Activated T-cell treated with anti-CD3 and anti-CD28 coated beads, Interleukin-2, amount 50 U/mL, for 4 hours (primary cell): ENCODE results near the gene MAST2. TPM values are rescaled to one million over a fixed set of nuclear protein-coding genes. Genes with fewer than 3 reads are reported as not detected.

Experiments used
- ATAC-seq, 2 donors: fragments of 200-7000 bp; cut with Tn5 transposase; one replicate each; pipeline ENCODE4 v1.10.0; 2021
- DNase-seq: peaks from one replicate; pipeline ENCODE4 v3.0.0-alpha.2; 2020
- H3K27me3 Mint-ChIP-seq: one replicate; pipeline ENCODE4 v1.8.0; 2021; ENCODE audit warnings: low read depth, mixed read lengths
- H3K36me3 Mint-ChIP-seq: one replicate; pipeline ENCODE4 v1.8.0; 2022; ENCODE audit warnings: mixed read lengths; ENCODE audit not compliant: insufficient read depth
- H3K4me1 Mint-ChIP-seq: one replicate; pipeline ENCODE4 v1.8.0; 2021; ENCODE audit warnings: low read depth, mixed read lengths
- H3K4me3 Mint-ChIP-seq: one replicate; pipeline ENCODE4 v1.8.0; 2021; ENCODE audit warnings: mild to moderate bottlenecking, moderate library complexity, mixed read lengths
- H3K9me3 Mint-ChIP-seq: one replicate; pipeline ENCODE4 v1.8.0; 2021; ENCODE audit warnings: mixed read lengths
- total RNA-seq, 3 donors: library from RNA; stranded (reverse); gene quantifications; one replicate each; pipeline ENCODE4 v1.2.1, GENCODE V29; 2021

Gene MAST2
- total RNA-seq, 3 donors from 2014 or later = 15.7 to 19.3 (median 17.6) TPM

DNA sequence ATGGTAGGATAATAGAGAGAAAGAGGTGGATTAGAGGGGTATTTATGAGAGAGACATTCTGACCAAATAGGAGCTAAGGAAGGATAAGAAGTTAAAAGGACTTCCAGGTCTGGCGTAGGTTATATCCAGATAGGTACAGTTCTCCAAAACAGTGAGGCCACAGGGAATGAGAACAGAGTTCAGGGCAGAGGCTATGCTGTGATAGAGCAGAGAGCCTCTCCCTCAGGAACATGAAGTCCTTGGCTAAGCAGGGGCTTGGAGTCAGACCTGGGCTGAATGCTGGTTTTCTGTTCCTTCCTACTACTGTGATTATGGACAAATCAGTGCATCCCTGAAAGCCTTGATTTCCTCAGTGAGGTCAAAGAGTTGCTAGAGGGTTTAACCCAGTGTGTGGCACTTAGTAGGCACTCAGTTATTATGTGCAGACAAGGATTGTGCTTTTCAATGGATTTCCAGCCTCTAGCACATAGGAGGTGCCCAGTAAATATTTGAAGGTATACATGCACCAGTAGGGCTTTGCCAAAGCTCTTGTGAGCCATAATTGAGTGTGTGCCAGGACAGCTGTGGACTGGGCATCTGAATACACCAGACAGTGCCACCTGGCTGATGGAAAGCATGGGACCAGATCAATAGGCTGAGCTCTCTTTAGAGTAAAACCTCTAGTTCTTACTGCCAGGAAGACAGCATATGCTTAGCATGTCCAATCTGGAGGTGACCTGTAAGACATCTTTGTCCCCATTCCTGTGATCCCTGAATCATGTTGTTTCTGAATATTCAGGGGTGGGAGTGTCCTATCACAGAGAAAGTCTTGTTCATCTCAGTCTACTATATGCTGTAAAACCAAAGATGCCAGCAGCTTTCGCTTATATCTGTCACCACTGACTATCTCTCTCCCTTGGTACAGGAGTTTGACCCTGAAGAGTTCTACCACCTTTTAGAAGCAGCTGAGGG, 217.9 kb downstream of the MAST2 start:
- DNase-seq (no peak), ATAC-seq (no peak)
- Mint-ChIP-seq H3K4me1 (no peaks in the 10 kb centered on the region), H3K36me3 (peaks cover 10% of the 10 kb centered on the region), H3K27me3 (no peaks in the 10 kb centered on the region), H3K9me3 (no peaks in the 10 kb centered on the region), H3K4me3 (no peak overlapping the region)

DNA sequence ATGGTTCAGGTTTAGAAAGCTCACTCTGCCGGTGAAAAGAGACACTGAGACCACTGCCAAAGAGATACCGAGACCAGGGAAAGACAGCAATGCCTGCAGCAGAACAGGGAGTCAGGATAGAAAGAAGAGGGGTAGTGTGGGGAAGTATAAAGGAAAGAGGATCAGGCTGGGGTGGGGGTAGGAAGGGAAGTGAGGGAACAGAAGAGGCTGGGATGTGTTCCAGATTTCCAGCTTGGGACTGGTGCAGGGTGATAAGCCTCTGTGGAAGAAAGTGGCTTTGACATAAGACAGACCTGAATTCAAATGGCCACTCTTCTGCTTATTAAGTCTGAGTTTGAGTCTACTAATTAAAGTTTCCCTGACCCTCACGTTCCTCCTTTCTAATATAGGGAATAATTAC, 223.1 kb downstream of the MAST2 start:
- ATAC-seq (no peak), DNase-seq (no peak)
- Mint-ChIP-seq H3K27me3 (no peaks in the 10 kb centered on the region), H3K4me3 (no peak overlapping the region), H3K4me1 (no peaks in the 10 kb centered on the region), H3K36me3 (peaks cover 8% of the 10 kb centered on the region), H3K9me3 (no peaks in the 10 kb centered on the region)

DNA sequence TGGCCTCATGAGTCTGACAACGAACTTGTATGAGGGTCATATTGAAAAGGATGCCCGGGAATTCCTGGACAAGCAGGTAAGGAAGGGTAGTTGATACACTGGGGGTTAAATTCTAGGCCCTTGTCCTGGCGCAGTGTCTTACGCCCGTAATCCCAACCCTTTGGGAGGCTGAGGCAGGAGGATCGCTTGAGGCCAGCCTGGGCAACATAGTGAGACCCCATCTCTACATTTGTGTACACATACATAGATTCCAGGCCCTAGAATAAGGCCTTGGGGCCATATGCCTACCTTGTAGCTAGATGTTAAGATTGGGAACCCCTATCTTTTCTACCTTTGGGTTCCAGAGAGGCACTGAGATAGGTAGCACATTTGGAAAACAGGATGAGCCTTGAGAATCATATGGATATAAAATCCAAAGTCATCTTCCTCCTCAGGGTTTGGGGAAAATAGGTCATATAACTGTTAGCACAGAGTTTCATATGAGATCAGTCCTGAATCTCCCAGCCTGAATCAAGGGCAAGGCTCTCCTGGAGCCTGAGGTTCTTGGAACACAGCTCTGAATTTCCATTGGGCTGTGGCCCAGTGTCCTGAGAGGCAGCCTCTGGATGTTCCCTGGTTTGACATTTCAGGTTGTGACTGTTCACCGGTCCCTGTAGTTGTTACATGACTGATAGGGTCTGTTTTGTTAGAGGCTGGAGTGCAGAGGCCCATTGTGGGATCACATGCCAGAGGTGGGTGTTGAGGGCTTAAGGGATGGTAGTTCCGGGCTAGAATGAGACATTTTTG, 224.6 kb downstream of the MAST2 start:
- DNase-seq (no peak), ATAC-seq (no peak)
- H3K4me1 Mint-ChIP-seq = no peaks in the 10 kb centered on the region
- H3K9me3 Mint-ChIP-seq = no peaks in the 10 kb centered on the region
- peaks cover 8% of the 10 kb centered on the region for H3K36me3 Mint-ChIP-seq
- H3K27me3 Mint-ChIP-seq = no peaks in the 10 kb centered on the region
- no peak overlapping the region for H3K4me3 Mint-ChIP-seq

DNA sequence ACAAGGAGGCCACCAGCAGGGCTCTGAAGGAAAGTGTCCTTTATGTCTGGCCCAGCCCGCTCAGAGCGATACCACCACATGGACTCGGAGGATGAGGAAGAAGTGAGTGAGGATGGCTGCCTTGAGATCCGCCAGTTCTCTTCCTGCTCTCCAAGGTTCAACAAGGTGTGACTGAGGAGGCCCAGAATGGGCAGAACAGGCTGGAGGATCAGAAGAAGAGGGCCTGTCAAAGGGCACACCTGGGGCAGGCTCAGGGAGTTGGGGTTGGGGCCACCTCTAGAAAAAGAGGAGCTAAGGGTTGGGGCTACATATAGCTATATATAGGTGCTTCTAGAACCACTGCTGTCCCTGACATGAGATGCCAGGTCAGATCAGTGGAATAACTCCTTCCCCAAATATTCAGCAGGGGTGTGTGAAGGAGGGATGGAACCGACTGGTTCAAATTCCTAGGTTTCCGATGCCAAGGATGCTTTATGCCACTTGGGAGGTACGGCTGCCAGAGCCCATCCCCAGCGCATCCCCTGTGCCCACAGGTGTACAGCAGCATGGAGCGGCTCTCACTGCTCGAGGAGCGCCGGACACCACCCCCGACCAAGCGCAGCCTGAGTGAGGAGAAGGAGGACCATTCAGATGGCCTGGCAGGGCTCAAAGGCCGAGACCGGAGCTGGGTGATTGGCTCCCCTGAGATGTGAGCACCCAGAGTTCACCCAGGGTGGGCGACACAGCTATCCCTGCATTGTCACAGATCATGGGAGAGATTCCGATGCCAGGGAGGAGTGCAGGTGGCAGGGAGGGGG, 226.9 kb downstream of the MAST2 start:
- no peaks in the 10 kb centered on the region for H3K4me1 Mint-ChIP-seq
- no peaks in the 10 kb centered on the region for H3K9me3 Mint-ChIP-seq
- no peak for ATAC-seq

DNA sequence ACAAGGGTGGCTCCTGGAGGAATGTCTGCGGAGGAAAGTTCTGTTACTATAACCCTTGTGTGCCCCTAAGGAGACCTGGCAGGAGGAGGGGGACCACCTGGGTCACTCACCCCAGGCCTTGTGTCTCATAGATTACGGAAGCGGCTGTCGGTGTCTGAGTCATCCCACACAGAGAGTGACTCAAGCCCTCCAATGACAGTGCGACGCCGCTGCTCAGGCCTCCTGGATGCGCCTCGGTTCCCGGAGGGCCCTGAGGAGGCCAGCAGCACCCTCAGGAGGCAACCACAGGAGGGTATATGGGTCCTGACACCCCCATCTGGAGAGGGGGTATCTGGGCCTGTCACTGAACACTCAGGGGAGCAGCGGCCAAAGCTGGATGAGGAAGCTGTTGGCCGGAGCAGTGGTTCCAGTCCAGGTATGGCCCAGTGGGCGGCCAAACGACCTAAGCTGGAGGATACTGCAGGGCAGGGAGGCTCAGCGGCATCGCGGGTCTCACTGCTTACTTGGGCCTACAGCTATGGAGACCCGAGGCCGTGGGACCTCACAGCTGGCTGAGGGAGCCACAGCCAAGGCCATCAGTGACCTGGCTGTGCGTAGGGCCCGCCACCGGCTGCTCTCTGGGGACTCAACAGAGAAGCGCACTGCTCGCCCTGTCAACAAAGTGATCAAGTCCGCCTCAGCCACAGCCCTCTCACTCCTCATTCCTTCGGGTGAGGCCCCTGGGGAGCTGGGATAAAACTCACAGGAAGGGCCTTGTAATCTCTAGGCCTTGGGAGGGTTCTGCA, 227.7 kb downstream of the MAST2 start:
- Mint-ChIP-seq H3K9me3 (no peaks in the 10 kb centered on the region), H3K36me3 (no peaks in the 10 kb centered on the region), H3K4me1 (no peaks in the 10 kb centered on the region), H3K4me3 (no peak overlapping the region), H3K27me3 (no peaks in the 10 kb centered on the region)
- no peak for ATAC-seq
- no peak for DNase-seq

More for the DNA sequence above, 226.9 kb downstream of the MAST2 start:
- Mint-ChIP-seq H3K27me3 (no peaks in the 10 kb centered on the region), H3K36me3 (no peaks in the 10 kb centered on the region), H3K4me3 (no peak overlapping the region)
- DNase-seq = no peak

DNA sequence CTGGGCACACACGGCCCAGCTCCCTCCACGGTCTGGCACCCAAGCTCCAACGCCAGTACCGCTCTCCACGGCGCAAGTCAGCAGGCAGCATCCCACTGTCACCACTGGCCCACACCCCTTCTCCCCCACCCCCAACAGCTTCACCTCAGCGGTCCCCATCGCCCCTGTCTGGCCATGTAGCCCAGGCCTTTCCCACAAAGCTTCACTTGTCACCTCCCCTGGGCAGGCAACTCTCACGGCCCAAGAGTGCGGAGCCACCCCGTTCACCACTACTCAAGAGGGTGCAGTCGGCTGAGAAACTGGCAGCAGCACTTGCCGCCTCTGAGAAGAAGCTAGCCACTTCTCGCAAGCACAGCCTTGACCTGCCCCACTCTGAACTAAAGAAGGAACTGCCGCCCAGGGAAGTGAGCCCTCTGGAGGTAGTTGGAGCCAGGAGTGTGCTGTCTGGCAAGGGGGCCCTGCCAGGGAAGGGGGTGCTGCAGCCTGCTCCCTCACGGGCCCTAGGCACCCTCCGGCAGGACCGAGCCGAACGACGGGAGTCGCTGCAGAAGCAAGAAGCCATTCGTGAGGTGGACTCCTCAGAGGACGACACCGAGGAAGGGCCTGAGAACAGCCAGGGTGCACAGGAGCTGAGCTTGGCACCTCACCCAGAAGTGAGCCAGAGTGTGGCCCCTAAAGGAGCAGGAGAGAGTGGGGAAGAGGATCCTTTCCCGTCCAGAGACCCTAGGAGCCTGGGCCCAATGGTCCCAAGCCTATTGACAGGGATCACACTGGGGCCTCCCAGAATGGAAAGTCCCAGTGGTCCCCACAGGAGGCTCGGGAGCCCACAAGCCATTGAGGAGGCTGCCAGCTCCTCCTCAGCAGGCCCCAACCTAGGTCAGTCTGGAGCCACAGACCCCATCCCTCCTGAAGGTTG, 231.4 kb downstream of the MAST2 start:
- Mint-ChIP-seq H3K4me3 (no peak overlapping the region), H3K36me3 (no peaks in the 10 kb centered on the region), H3K27me3 (no peaks in the 10 kb centered on the region), H3K4me1 (no peaks in the 10 kb centered on the region), H3K9me3 (no peaks in the 10 kb centered on the region)
- ATAC-seq (no peak), DNase-seq (no peak)

DNA sequence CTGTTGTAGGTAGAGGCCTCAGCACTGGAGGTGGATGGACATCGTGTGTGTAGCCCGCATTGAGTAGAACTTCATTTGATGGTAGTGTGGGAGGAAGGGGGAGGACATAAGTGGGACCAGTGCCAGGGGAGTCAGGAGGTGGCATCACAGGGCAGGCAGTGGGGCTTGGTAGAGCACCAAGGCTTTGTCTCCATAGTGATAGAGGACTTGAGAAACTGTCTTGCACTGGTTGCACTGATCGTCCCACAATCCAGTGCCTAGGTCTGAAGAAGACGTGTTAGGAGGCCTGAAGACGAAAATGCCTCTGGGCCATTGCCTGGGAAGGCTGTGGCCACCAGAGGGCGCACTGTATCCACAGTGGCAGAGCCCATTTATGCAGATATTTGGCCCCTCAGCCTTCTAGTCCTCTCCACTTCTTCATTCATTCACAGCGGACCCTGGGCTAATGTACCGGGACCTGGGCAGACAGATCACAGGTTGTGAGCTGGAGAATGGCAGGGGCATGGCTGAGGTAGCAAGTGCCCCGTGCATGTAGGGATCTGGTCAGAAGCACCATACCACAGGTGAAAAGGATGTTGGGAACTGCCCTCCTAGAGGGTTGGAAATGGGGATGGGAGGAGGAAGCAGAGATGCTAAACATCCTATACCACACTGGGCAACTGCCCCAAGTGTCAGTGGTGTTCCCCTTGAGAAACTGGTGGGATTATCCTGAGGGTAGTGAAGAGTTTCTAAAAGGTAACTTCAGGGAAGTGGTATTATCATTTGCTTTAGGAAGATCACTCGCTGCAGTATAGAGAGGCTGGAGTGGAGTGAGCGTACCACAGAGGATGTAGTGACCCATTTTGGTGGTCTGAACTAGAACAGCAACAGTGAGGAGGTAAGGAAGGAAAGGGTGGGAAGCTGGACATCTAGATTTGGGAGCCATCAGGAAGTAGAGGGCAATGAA, 233.8 kb downstream of the MAST2 start:
- no peaks in the 10 kb centered on the region for H3K4me1 Mint-ChIP-seq
- no peaks in the 10 kb centered on the region for H3K36me3 Mint-ChIP-seq
- ATAC-seq (peak; percentile 82 to 85), DNase-seq (peak; percentile 88)
- H3K9me3 Mint-ChIP-seq = no peaks in the 10 kb centered on the region
- H3K27me3 Mint-ChIP-seq = no peaks in the 10 kb centered on the region
- H3K4me3 Mint-ChIP-seq = no peak overlapping the region

DNA sequence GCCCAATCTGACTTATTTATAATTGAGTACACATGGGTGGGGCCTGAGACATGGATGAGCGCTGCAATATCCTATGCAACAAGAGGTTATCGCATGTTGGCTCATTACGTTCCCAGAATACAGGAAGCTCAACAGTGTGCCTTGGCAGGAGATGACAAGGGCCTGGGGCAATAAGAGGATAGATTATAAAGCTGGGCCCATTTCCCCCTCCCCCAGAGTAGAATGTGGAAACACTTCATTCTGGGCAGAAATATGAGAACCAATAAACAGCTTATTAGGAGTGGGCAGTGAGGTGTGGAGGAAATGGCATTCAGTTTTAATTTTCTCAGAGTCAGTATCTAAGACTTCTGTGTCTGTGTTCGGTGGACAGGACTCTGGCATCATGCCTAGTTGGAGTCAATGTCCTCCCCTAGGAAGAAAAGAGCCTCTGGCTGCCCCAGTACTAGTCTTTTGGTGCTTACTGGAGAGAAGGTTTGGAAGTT, 236.2 kb downstream of the MAST2 start:
- ATAC-seq (no peak), DNase-seq (no peak)
- H3K36me3 Mint-ChIP-seq = no peaks in the 10 kb centered on the region
- H3K27me3 Mint-ChIP-seq = no peaks in the 10 kb centered on the region
- no peaks in the 10 kb centered on the region for H3K9me3 Mint-ChIP-seq
- no peak overlapping the region for H3K4me3 Mint-ChIP-seq
- peaks cover 4% of the 10 kb centered on the region for H3K4me1 Mint-ChIP-seq

DNA sequence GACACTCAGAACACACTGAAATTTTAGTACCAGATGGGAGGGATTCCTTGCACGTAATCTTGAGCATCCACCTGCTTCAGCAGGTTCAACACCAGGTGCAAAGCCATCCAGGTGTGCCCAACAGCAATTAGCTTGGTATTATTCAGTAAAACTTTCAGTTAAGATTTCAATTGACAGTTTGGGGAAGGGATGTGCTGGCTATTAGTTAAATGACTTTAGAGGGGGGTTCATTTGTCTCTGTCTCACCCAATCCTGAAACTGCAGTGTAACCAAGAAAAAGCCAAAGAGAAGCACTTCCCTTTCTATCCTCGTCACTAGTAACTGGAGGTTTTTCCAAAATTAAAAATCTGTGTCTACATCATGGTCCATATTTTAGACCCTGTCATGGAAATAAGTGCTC, 238.1 kb downstream of the MAST2 start:
- DNase-seq = no peak
- no peaks in the 10 kb centered on the region for H3K9me3 Mint-ChIP-seq
- H3K4me1 Mint-ChIP-seq = peaks cover 4% of the 10 kb centered on the region
- H3K36me3 Mint-ChIP-seq = no peaks in the 10 kb centered on the region
- ATAC-seq = no peak
- no peak overlapping the region for H3K4me3 Mint-ChIP-seq
- no peaks in the 10 kb centered on the region for H3K27me3 Mint-ChIP-seq

DNA sequence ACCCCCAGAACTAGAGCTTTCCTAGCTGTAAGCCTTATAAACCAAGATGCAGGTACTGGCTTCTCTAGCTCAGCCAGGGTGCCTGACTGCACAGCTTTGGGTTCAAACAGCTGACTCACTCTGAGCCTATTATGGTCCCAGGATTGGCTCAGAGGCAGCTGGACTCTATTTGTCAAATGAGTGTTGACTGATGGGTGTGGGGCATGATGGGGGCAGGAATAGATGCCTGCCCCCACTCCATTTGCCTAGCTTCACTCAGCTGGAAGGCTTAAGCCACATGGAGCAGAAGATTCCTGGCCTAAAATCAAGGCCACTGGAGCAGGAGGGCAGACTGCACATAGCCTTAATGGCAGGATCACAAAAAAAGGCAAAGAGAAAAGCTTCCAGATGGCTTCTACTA, 238.6 kb downstream of the MAST2 start:
- no peak for DNase-seq
- Mint-ChIP-seq H3K4me3 (no peak overlapping the region), H3K4me1 (peaks cover 4% of the 10 kb centered on the region), H3K27me3 (no peaks in the 10 kb centered on the region), H3K9me3 (no peaks in the 10 kb centered on the region), H3K36me3 (no peaks in the 10 kb centered on the region)
- no peak for ATAC-seq

DNA sequence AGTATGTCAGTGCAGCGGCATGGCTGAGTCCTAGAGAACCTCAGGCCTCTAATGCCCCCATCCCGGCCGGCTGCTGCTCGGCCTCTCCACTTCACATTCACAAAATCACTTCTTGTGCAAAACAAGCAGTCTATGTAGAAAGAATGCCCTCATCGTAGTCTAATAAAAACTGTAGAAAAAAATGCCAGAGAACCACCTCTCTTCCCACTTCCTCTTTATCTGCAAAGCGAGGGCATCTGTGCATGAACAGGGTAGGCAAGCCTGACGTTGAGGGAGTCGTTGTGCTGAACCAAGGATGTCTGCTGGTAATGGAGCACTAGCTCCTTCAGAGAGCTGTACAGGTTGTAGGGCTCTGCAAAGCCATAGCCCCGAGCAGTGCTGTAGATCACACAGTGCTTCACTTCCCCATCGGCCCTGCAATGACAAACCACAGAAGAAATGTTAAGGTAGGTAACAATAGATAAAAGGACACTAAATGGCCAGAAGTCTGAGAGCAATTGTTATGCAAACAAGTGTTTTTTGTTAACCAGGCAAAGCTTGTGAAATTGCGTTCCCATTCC, 240.1 kb downstream of the MAST2 start:
- H3K4me3 Mint-ChIP-seq = no peak overlapping the region
- H3K4me1 Mint-ChIP-seq = peaks cover 4% of the 10 kb centered on the region
- H3K36me3 Mint-ChIP-seq = no peaks in the 10 kb centered on the region
- ATAC-seq = no peak
- H3K9me3 Mint-ChIP-seq = no peaks in the 10 kb centered on the region
- no peak for DNase-seq
- H3K27me3 Mint-ChIP-seq = peaks cover 3% of the 10 kb centered on the region

DNA sequence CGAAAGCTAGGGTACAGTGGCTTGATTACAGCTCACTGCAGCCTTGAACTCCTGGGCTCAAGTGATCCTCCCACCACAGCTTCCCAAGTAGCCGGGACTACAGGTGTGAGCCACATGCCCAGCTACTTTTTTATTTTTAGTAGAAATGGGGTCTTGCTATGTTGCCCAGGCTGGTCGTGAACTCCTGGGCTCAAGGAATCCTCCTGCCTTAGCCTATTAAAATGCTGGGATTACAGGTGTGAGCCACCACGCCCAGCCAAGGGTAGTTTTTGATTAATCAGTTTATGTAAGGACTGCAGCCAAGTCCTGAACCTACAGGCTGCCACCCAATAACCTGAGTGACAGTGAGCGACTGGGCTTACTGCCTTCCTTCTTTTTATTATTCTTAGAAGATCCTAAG, 240.7 kb downstream of the MAST2 start:
- Mint-ChIP-seq H3K9me3 (no peaks in the 10 kb centered on the region), H3K27me3 (peaks cover 5% of the 10 kb centered on the region), H3K4me1 (peaks cover 4% of the 10 kb centered on the region), H3K36me3 (no peaks in the 10 kb centered on the region), H3K4me3 (no peak overlapping the region)
- ATAC-seq (no peak), DNase-seq (no peak)
